Mesenchymal stem cell (in vitro differentiated cells and primary cell): ENCODE data around the gene ZNF396.

Experiments used
- DNase-seq: peaks from one replicate; pipeline ENCODE4 v3.0.0-alpha.2; 2013
- H2AFZ ChIP-seq: one replicate; pipeline ENCODE4 v1.6.1; 2013; ENCODE audit warnings: low read depth, mild to moderate bottlenecking, control low read depth, inconsistent platforms, low read length, moderate library complexity
- H2AK5ac ChIP-seq: 2 replicates; pipeline ENCODE4 v1.6.1; 2013; ENCODE audit warnings: low read length, moderate library complexity, mild to moderate bottlenecking, inconsistent platforms; ENCODE audit not compliant: severe bottlenecking
- H2BK120ac ChIP-seq: one replicate; pipeline ENCODE4 v1.6.1; 2013; ENCODE audit warnings: low read depth, mild to moderate bottlenecking, inconsistent platforms, low read length, moderate library complexity
- H2BK12ac ChIP-seq, 2 experiments: one replicate each; pipeline ENCODE4 v1.6.1; 2013; ENCODE audit warnings: inconsistent platforms in 2 of 2, low read length in 2 of 2, mild to moderate bottlenecking in 2 of 2, moderate library complexity in 2 of 2, control low read depth in 1 of 2
- H2BK15ac ChIP-seq: one replicate; pipeline ENCODE4 v1.6.1; 2013; ENCODE audit warnings: mild to moderate bottlenecking, low read depth, inconsistent platforms; ENCODE audit not compliant: poor library complexity, severe bottlenecking
- H2BK5ac ChIP-seq: 2 replicates; pipeline ENCODE4 v1.6.1; 2013; ENCODE audit warnings: low read depth, mild to moderate bottlenecking, low read length, control low read depth, inconsistent platforms; ENCODE audit not compliant: poor library complexity, severe bottlenecking
- H3K14ac ChIP-seq, 2 experiments: one replicate each; pipeline ENCODE4 v1.6.1; 2013; ENCODE audit warnings: inconsistent platforms in 2 of 2, low read length in 2 of 2, control low read depth in 1 of 2, mild to moderate bottlenecking in 1 of 2, moderate library complexity in 1 of 2
- H3K18ac ChIP-seq, 2 experiments: one replicate each; pipeline ENCODE4 v1.6.1; 2013; ENCODE audit warnings: inconsistent platforms in 2 of 2, low read length in 2 of 2, control low read depth in 1 of 2, low read depth in 1 of 2, mild to moderate bottlenecking in 1 of 2
- H3K23ac ChIP-seq, 2 experiments: one replicate each; pipeline ENCODE4 v1.6.1; 2013; ENCODE audit warnings: inconsistent platforms in 2 of 2, low read length in 2 of 2, mild to moderate bottlenecking in 2 of 2, moderate library complexity in 2 of 2, control low read depth in 1 of 2
- H3K27ac ChIP-seq: 2 replicates; pipeline ENCODE4 v1.5.1; 2013; ENCODE audit warnings: mild to moderate bottlenecking, moderate library complexity, low read length, control low read depth, inconsistent platforms; ENCODE audit not compliant: poor library complexity, severe bottlenecking
- H3K27me3 ChIP-seq, 2 experiments: 2 replicates each; pipeline versions ENCODE4 v1.6.1 to v1.7.0; 2013; ENCODE audit warnings: low read length in 2 of 2, mild to moderate bottlenecking in 2 of 2, moderate library complexity in 2 of 2, control low read depth in 1 of 2, inconsistent platforms in 1 of 2; ENCODE audit not compliant: control insufficient read depth in 1 of 2, insufficient read depth in 1 of 2
- H3K36me3 ChIP-seq, 2 experiments: 2 replicates each; pipeline versions ENCODE4 v1.6.1 to v1.7.0; 2013; ENCODE audit warnings: low read length in 2 of 2, control low read depth in 1 of 2, inconsistent platforms in 1 of 2, low read depth in 1 of 2, mild to moderate bottlenecking in 1 of 2; ENCODE audit not compliant: insufficient read depth in 2 of 2, control insufficient read depth in 1 of 2
- H3K4ac ChIP-seq, 2 experiments: one replicate each; pipeline ENCODE4 v1.6.1; 2013; ENCODE audit warnings: inconsistent platforms in 2 of 2, low read length in 2 of 2, mild to moderate bottlenecking in 2 of 2, moderate library complexity in 2 of 2, control low read depth in 1 of 2, low read depth in 1 of 2
- H3K4me1 ChIP-seq: 2 replicates; pipeline ENCODE4 v1.6.1; 2013; ENCODE audit warnings: low read depth, low read length, control low read depth; ENCODE audit not compliant: control insufficient read depth, insufficient read depth
- H3K4me2 ChIP-seq: 2 replicates; pipeline ENCODE4 v1.6.1; 2013; ENCODE audit warnings: low read length, mild to moderate bottlenecking, inconsistent platforms; ENCODE audit not compliant: poor library complexity, severe bottlenecking
- H3K4me3 ChIP-seq, 2 experiments: 2 replicates each; pipeline versions ENCODE4 v1.5.1 to v1.7.0; 2013; ENCODE audit warnings: low read length in 2 of 2, mild to moderate bottlenecking in 2 of 2, control low read depth in 1 of 2, low read depth in 1 of 2; ENCODE audit not compliant: insufficient read depth in 1 of 2
- H3K79me1 ChIP-seq: replicated peaks from 2 replicates; pipeline ENCODE4 v1.6.1; 2013; ENCODE audit warnings: mild to moderate bottlenecking, control low read depth, low read length, inconsistent platforms; ENCODE audit not compliant: poor library complexity, severe bottlenecking
- H3K9ac ChIP-seq: 2 replicates; pipeline ENCODE4 v1.7.0; 2013; ENCODE audit warnings: mild to moderate bottlenecking, low read length, moderate library complexity
- H3K9me3 ChIP-seq: 2 replicates; pipeline ENCODE4 v1.7.0; 2013; ENCODE audit warnings: mild to moderate bottlenecking, low read length; ENCODE audit not compliant: control insufficient read depth
- H4K8ac ChIP-seq: one replicate; pipeline ENCODE4 v1.6.1; 2013; ENCODE audit warnings: inconsistent platforms, mild to moderate bottlenecking, low read length, moderate library complexity
- H4K91ac ChIP-seq: one replicate; pipeline ENCODE4 v1.6.1; 2013; ENCODE audit warnings: mild to moderate bottlenecking, low read length, inconsistent platforms
- WGBS: methylation state at CpG from one replicate; pipeline ENCODE4 v1.1.7; 2013; ENCODE audit warnings: mixed read lengths; 5-methylcytosine and 5-hydroxymethylcytosine counted together

ZNF396 gene

DNA sequence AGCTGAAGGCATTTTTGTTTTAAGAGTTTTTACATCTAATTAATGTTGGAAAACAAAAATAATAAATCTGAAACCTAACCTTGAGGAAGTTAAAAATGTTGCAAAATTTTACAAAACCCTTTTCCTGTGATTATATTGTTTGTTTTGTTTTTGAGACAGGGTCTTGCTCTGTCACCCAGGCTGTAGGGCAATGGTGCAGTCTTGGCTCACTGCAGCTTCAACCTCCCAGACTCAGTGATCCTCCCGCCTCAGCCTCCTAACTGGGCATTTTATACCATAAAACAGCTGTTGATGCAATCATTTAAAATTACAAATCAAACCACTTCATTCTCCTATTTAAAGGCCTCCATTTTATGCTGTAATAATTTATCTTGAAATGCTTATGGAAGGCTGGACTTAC is 31.2 kb downstream of the ZNF396 start:
- Histone ChIP-seq H2BK120ac (no peak overlapping the region), H3K27me3 (no peaks in the 10 kb centered on the region), H4K91ac (no peak overlapping the region), H3K23ac (no peak overlapping the region), H3K4me1 (peaks cover 2% of the 10 kb centered on the region), H2AK5ac (no peak overlapping the region), H3K18ac (no peak overlapping the region), H3K4me2 (no peak overlapping the region), H2BK12ac (no peak overlapping the region), H4K8ac (no peak overlapping the region), H3K9ac (peak overlapping the region; percentile 100), H3K79me1 (no peaks in the 10 kb centered on the region), H3K27ac (peak overlapping the region; percentile 1), H3K36me3 (peaks cover 0 to 12% of the 10 kb centered on the region in 2 experiments), H3K4ac (no peak overlapping the region), H2BK15ac (no peak overlapping the region), H3K9me3 (no peaks in the 10 kb centered on the region), H2AFZ (no peak overlapping the region), H3K4me3 (peak overlapping the region in 1 of 2 experiments; percentile 92), H3K14ac (no peak overlapping the region), H2BK5ac (no peak overlapping the region)
- no peak for DNase-seq
- WGBS: 100% methylated on average over 1 of the region's 1 CpG

DNA sequence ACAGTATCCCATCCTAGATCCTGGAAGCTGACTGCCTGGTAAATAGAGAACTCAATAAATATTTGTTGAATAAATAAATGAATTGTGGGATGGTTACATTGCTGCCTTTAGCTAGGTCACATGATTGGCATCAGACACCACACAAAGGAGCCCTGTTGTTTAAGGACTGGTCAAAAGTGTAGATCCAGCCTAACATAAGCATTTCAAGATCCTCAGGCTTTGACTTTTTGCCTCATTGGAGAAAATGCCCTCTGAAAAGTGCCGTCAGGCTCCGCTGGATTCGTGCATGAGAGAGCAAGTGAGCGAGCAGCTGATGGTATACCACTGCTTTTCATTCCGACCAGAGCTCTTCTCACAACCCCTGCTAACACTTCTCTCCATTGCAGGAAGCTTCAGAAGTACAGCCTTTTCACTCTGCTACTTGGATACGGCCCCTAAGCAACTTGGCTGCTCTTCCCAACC is 31.6 kb downstream of the ZNF396 start:
- no peak overlapping the region for H2AK5ac ChIP-seq
- no peaks in the 10 kb centered on the region for H3K9me3 ChIP-seq
- DNase-seq: no peak
- no peak overlapping the region for H2BK5ac ChIP-seq
- H3K9ac ChIP-seq: peak overlapping the region; percentile 100
- peaks cover 0 to 16% of the 10 kb centered on the region in 2 experiments for H3K36me3 ChIP-seq
- no peaks in the 10 kb centered on the region for H3K27me3 ChIP-seq
- H3K14ac ChIP-seq: no peak overlapping the region
- no peak overlapping the region for H4K8ac ChIP-seq
- H2BK15ac ChIP-seq: no peak overlapping the region
- H2BK12ac ChIP-seq: no peak overlapping the region
- H3K4me3 ChIP-seq: peak overlapping the region in 1 of 2 experiments; percentile 92
- H4K91ac ChIP-seq: no peak overlapping the region
- WGBS: 64% methylated on average over 5 of the region's 6 CpGs
- H3K4me2 ChIP-seq: no peak overlapping the region
- H3K79me1 ChIP-seq: no peaks in the 10 kb centered on the region
- H3K23ac ChIP-seq: no peak overlapping the region
- H3K4me1 ChIP-seq: peaks cover 2% of the 10 kb centered on the region
- no peak overlapping the region for H3K18ac ChIP-seq
- H3K4ac ChIP-seq: no peak overlapping the region
- no peak overlapping the region for H2AFZ ChIP-seq
- H2BK120ac ChIP-seq: no peak overlapping the region
- peak overlapping the region; percentile 1 for H3K27ac ChIP-seq

DNA sequence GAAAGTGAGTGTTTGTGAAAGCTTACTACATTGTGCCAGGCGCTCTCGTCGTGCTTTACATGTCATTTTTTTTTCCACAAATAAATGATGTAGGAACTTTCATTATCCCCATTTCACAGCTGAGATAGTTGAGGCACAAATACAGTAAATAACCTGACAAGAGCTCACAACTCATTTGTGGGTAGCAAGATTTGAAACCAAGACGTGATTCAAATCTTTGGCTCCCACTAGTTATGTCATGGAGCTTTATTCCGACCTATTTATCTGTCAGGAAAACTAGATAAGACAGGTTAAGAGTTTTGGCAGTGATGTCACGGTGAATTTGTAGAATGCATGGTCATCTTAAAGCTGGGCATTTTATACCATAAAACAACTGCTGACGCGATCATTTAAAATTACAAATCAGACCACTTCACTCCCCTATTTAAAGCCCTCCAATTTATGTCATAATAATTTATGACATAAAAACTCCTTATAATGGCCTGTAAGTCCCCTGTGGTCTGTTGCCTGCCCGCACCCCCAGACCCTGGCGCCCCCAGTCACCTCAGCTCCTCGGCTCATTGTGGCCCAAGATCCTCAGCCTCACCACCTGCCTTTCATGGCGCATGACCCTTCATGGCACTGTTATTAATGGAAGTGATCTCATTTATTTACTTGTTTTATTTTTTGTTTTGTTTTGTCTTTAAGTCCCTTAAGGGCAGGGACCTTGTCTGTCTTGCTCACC is 32.2 kb downstream of the ZNF396 start:
- Histone ChIP-seq H3K79me1 (peaks cover 5% of the 10 kb centered on the region), H3K4me3 (peak overlapping the region in 1 of 2 experiments; percentile 92), H3K9ac (peak overlapping the region; percentile 100), H3K4ac (peak overlapping the region in 1 of 2 experiments; percentile 59), H3K23ac (no peak overlapping the region), H3K4me2 (peak overlapping the region; percentile 46), H4K8ac (no peak overlapping the region), H3K14ac (no peak overlapping the region), H2BK15ac (peak overlapping the region; percentile 30), H2BK120ac (no peak overlapping the region), H3K27me3 (no peaks in the 10 kb centered on the region), H2AK5ac (no peak overlapping the region), H3K36me3 (peaks cover 5 to 22% of the 10 kb centered on the region in 2 experiments), H2BK5ac (no peak overlapping the region), H2AFZ (no peak overlapping the region), H3K18ac (peak overlapping the region in 1 of 2 experiments; percentile 22), H3K27ac (peak overlapping the region; percentile 3), H3K9me3 (peaks cover 3% of the 10 kb centered on the region), H3K4me1 (peaks cover 2% of the 10 kb centered on the region), H4K91ac (no peak overlapping the region), H2BK12ac (peak overlapping the region in 1 of 2 experiments; percentile 86)
- WGBS: 82% methylated on average over 10 of the region's 12 CpGs
- peak; percentile 15 for DNase-seq

DNA sequence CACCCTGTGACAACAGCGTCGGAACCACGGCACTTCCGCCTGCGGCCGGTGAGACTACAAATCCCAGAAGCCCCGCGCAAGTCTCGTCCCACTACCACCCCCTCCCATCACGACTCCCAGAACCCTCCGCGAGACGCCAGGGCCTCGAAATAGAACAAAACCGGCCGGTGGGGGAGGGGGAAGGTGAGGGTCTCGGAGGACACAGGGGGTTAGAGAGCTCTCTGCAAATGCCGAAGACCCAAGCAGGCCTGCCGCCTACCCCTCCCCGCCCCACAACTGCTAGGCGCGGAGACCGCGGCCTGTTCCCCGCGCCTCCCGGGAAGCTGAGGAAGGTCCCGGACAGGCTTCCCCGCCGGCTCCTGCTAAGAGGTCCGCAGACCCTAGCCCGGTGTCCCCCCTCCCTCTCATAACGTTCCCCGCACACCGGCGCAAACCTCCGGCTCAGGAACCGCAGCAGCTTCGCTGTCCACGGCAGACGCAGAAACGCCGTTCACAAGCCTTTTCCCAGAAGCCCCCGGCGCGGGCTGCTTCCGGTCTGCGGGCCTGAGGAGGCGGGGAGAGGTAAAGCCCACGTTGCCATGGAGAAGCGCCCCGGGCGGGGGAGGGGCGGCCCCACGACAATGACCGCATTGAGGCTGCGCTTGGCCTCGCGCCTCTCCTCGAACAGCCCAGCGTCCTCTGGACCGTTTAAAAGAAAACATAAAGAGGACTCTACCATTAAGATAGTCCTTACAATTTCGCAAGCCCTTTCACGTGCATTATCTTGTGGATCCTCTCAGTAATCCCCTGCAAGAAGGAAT is 33.0 kb downstream of the ZNF396 start, which contains the start of gene ZNF24:
ZNF24 (minus strand) TSS at position 485 of the 800 bp plus-strand sequence. CDS start 3,770 bp downstream, outside the sequence.
- peak within 1 kb of the TSS; percentile 85 to 98 for H3K4ac ChIP-seq
- DNase-seq: peak; percentile 97
- peak within 1 kb of the TSS; percentile 62 for H3K4me2 ChIP-seq
- peak within 1 kb of the TSS in 1 of 2 experiments; percentile 86 for H2BK12ac ChIP-seq
- H3K79me1 ChIP-seq: peaks cover 9% of the 10 kb centered on the region
- H3K18ac ChIP-seq: peak within 1 kb of the TSS; percentile 95 to 97
- peak within 1 kb of the TSS; percentile 96 for H4K8ac ChIP-seq
- peak within 1 kb of the TSS; percentile 82 for H2BK5ac ChIP-seq
- peak within 1 kb of the TSS in 1 of 2 experiments; percentile 80 for H3K14ac ChIP-seq
- H4K91ac ChIP-seq: peak within 1 kb of the TSS; percentile 87
- H2AFZ ChIP-seq: peak within 1 kb of the TSS; percentile 66
- H3K27me3 ChIP-seq: no peaks in the 10 kb centered on the region
- no peak within 1 kb of the TSS for H3K23ac ChIP-seq
- H2AK5ac ChIP-seq: no peak within 1 kb of the TSS
- H3K27ac ChIP-seq: peak within 1 kb of the TSS; percentile 81
- peaks cover 2% of the 10 kb centered on the region for H3K4me1 ChIP-seq
- H3K36me3 ChIP-seq: peaks cover 11 to 30% of the 10 kb centered on the region in 2 experiments
- peaks cover 10% of the 10 kb centered on the region for H3K9me3 ChIP-seq
- peak within 1 kb of the TSS; percentile 92 for H2BK15ac ChIP-seq
- H2BK120ac ChIP-seq: peak within 1 kb of the TSS; percentile 91
- H3K4me3 ChIP-seq: peak within 1 kb of the TSS; percentile 81 to 92
- WGBS: under 1% methylated on average over 45 of the region's 64 CpGs
- H3K9ac ChIP-seq: peak within 1 kb of the TSS; percentile 100
